Uterus (tissue), 4 donors: ENCODE data around the gene PPP2R2D. TPM values are rescaled to one million over a fixed set of nuclear protein-coding genes. Genes with fewer than 3 reads are reported as not detected.

Experiments used
- DNase-seq, 2 donors: peaks; one replicate each; pipeline ENCODE4 v3.0.0-alpha.2; 2019 to 2020
- H3K27ac ChIP-seq, 2 donors: fragments of 200-600 bp; sonication (generic); 1 replicate in 1 of 2; 2 replicates in 1 of 2; pipeline ENCODE4 v1.5.1; 2016 to 2018
- H3K27me3 ChIP-seq, 2 donors: fragments of 200-600 bp; sonication (generic); one replicate each; pipeline ENCODE4 v1.5.1; 2018 to 2019; ENCODE audit warnings: control low read depth in 1 of 2
- H3K36me3 ChIP-seq, 2 donors: fragments of 200-600 bp; sonication (generic); one replicate each; pipeline ENCODE4 v1.5.1; 2019; ENCODE audit warnings: control low read depth in 1 of 2
- H3K4me1 ChIP-seq, 2 donors: fragments of 200-600 bp; sonication (generic); one replicate each; pipeline ENCODE4 v1.5.1; 2018 to 2019; ENCODE audit warnings: control low read depth in 1 of 2
- H3K4me3 ChIP-seq, 2 donors: fragments of 200-600 bp; sonication (generic); 1 replicate in 1 of 2; 2 replicates in 1 of 2; pipeline ENCODE4 v1.5.1; 2018 to 2019; ENCODE audit warnings: mild to moderate bottlenecking in 1 of 2
- H3K9me3 ChIP-seq, 2 donors: fragments of 200-600 bp; sonication (generic); one replicate each; pipeline ENCODE4 v1.5.1; 2019; ENCODE audit warnings: control low read depth in 1 of 2
- POLR2A ChIP-seq, 2 donors: fragments of 450-650 bp; IDR thresholded peaks; one replicate each; pipeline ENCODE4 v1.6.1; 2016; ENCODE audit warnings: antibody characterized with exemption in 2 of 2, mild to moderate bottlenecking in 1 of 2, moderate library complexity in 1 of 2
- intact Hi-C: fragments of 100-400 bp; cut with DNase I; formaldehyde crosslinking; loops from one replicate; pipeline ENCODE4 v1.15.1; 2023; ENCODE audit warnings: low total_unique reads
- total RNA-seq, 4 donors: library from RNA; depleted of rRNA in 3 of 4; stranded (reverse); fragments of >200 nt in 3 of 4; gene quantifications; one replicate each; pipeline versions ENCODE4 v1.1.0 to v1.2.4, GENCODE V29; 2014 to 2023
- TF ChIP-seq, protein P1 (sequence below), 4 experiments: fragments of 200-600 bp in 2 of 4; fragments of 450-650 bp in 2 of 4; sonication (generic) in 2 of 4; IDR thresholded peaks; one replicate each; pipeline ENCODE4 v1.5.1; 2016 to 2019; ENCODE audit warnings: antibody characterized with exemption in 4 of 4, mild to moderate bottlenecking in 2 of 4, moderate library complexity in 1 of 4
- donor health status: DM: yes; HTN: yes; CAD: no.

PPP2R2D gene
- total RNA-seq, 4 donors from 2014 or later, result 21.2 to 43.2 (median 36.3) TPM

DNA sequence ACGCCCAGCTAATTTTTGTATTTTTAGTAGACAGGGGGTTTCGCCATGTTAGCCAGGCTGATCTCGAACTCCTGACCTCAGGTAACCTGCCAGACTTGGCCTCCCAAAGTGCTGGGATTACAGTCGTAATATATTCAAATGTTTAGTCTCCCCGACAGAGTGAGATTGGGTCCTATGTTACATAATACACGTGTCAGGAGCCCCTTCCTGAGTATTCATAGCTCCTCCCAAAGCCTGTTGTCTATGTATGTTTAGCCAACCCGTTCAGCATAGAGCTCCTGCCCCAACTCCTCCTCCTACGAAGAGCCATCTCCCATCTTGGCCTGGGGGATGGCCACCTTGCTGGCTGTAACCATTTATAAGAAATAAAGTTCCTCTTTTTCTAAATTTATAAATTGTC is 2.7 kb upstream of the PPP2R2D start:
- DNase-seq, result no peak
- Histone ChIP-seq H3K27ac (no peak overlapping the region), H3K4me3 (no peak overlapping the region), H3K27me3 (peaks cover 0 to 3% of the 10 kb centered on the region in 2 donors), H3K9me3 (no peaks in the 10 kb centered on the region), H3K4me1 (no peaks in the 10 kb centered on the region), H3K36me3 (no peaks in the 10 kb centered on the region)
- intact Hi-C loops, result no loop called here
- TF ChIP-seq POLR2A (IDR thresholded peaks at IDR 0.05), result no peak
- TF ChIP-seq, protein P1, sequence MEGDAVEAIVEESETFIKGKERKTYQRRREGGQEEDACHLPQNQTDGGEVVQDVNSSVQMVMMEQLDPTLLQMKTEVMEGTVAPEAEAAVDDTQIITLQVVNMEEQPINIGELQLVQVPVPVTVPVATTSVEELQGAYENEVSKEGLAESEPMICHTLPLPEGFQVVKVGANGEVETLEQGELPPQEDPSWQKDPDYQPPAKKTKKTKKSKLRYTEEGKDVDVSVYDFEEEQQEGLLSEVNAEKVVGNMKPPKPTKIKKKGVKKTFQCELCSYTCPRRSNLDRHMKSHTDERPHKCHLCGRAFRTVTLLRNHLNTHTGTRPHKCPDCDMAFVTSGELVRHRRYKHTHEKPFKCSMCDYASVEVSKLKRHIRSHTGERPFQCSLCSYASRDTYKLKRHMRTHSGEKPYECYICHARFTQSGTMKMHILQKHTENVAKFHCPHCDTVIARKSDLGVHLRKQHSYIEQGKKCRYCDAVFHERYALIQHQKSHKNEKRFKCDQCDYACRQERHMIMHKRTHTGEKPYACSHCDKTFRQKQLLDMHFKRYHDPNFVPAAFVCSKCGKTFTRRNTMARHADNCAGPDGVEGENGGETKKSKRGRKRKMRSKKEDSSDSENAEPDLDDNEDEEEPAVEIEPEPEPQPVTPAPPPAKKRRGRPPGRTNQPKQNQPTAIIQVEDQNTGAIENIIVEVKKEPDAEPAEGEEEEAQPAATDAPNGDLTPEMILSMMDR (IDR thresholded peaks at IDR 0.05), result no peak

DNA sequence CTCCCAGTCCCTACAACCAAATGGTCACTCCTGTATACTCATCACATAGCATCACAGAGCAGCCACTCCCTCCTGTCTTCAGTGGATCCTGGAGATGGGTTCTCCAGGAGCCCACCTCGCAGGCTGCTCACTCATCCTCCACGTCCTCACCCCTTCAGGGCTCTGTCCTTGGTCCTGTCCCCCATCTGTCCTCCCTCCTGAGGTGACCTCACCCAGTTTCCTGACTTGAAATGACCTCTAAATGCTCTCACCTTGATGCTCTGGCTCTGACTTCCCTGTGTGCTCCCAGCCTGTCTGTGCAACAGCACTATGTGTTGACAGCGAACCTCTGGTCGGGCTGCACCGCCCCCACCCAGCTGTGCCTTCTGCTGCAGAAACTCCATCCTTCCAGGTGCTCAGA is 2.1 kb upstream of the PPP2R2D start:
- Histone ChIP-seq H3K9me3 (no peaks in the 10 kb centered on the region), H3K27ac (no peak overlapping the region), H3K36me3 (no peaks in the 10 kb centered on the region), H3K4me3 (no peak overlapping the region), H3K27me3 (peaks cover 0 to 3% of the 10 kb centered on the region in 2 donors), H3K4me1 (no peaks in the 10 kb centered on the region)
- DNase-seq, result no peak
- intact Hi-C loops, result no loop called here
- no peak for TF ChIP-seq POLR2A (IDR thresholded peaks at IDR 0.05)
- TF ChIP-seq, protein P1 (IDR thresholded peaks at IDR 0.05), result no peak

DNA sequence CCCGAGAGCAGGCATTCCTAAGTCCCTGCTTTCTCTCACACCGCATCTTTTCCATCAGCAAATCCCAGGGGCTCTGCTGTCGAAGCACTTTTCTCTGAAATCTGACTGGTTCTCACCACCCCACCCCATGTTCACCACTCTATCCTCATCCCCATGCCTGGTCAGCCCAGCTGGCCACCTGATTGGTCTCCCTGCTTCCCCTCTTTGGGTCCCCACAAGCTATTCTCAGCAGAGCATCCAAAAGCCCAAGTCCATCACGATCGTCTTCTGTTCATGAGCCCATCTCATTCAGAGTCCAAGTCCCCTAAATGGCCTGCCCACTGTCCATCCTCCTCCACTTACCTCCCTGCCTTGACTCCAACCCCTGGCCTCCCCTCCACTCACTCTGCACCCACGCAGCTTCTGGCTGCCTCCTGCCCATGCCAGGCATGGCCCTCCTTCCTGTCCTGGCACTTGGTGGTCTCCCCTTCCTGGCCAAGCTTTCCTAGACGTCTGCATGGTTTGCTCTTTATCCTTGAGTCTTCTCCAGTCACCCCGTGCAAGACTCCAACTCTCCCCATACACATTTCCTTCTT is 1.6 kb upstream of the PPP2R2D start:
- H3K9me3 ChIP-seq, result no peaks in the 10 kb centered on the region
- H3K4me3 ChIP-seq, result no peak overlapping the region
- TF ChIP-seq POLR2A (IDR thresholded peaks at IDR 0.05), result no peak
- TF ChIP-seq, protein P1 (IDR thresholded peaks at IDR 0.05), result no peak
- intact Hi-C loops, result no loop called here
- no peaks in the 10 kb centered on the region for H3K4me1 ChIP-seq
- H3K27ac ChIP-seq, result no peak overlapping the region
- H3K36me3 ChIP-seq, result no peaks in the 10 kb centered on the region
- DNase-seq, result no peak
- peaks cover 0 to 3% of the 10 kb centered on the region in 2 donors for H3K27me3 ChIP-seq

DNA sequence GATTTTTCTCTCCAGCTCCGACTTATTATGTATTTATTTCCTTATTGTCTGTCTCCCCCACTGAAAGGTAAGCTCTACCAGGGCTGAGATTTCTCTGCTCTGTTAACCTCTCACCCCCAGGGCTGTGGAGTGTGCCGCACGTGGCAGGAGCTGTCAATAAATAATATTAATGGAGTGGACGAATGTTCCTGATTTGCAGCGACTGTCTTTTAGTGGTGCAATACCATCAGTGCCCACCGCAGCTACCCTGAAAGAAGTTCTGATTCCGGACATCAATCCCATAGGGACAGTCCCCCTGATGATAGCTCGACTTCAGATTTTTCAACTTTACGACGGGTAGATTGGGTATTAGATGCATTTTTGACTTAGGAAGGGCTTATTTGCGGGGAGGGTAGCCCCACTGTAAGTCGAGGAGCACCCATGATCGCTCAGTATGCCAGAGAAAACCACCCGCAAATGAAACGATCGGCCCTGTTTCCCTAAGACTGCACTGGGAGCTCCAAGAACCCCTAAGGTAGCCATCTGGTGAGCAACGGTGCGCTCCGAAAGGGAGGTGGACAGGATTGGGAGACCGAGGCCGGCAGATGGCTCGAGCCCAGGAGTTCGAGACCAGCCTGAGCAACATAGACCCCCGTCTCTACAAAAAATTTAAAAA is 986 bp upstream of the PPP2R2D start:
- intact Hi-C loops, result loop anchor here (10.0 kb wide), 1 partner anchor 75 kb away; no protein-coding TSS in a partner anchor
- DNase-seq, result no peak
- H3K9me3 ChIP-seq, result no peaks in the 10 kb centered on the region
- peak overlapping the region; percentile 59 to 100 for H3K4me3 ChIP-seq
- TF ChIP-seq, protein P1 (IDR thresholded peaks at IDR 0.05), result no peak
- TF ChIP-seq POLR2A (IDR thresholded peaks at IDR 0.05), result no peak
- peak overlapping the region; percentile 88 to 94 for H3K27ac ChIP-seq
- H3K36me3 ChIP-seq, result no peaks in the 10 kb centered on the region
- no peaks in the 10 kb centered on the region for H3K4me1 ChIP-seq
- peaks cover 0 to 3% of the 10 kb centered on the region in 2 donors for H3K27me3 ChIP-seq

- Histone ChIP-seq H3K27ac (peak overlapping the region; percentile 88 to 94), H3K4me3 (peak overlapping the region; percentile 59 to 100), H3K27me3 (peaks cover 0 to 3% of the 10 kb centered on the region in 2 donors), H3K4me1 (no peaks in the 10 kb centered on the region), H3K9me3 (no peaks in the 10 kb centered on the region), H3K36me3 (no peaks in the 10 kb centered on the region)
- peak; percentile 26 to 36 for DNase-seq
- TF ChIP-seq POLR2A (IDR thresholded peaks at IDR 0.05), result no peak
- TF ChIP-seq, protein P1 (IDR thresholded peaks at IDR 0.05), result no peak
- intact Hi-C loops, result loop anchor here (10.0 kb wide), 1 partner anchor 73 kb away; no protein-coding TSS in a partner anchor
Observed at GRCh38 chr10:131901181-131901829, 497 bp downstream of the PPP2R2D start.
